ENCODE results near the gene TNFRSF19.

Gene TNFRSF19

DNA sequence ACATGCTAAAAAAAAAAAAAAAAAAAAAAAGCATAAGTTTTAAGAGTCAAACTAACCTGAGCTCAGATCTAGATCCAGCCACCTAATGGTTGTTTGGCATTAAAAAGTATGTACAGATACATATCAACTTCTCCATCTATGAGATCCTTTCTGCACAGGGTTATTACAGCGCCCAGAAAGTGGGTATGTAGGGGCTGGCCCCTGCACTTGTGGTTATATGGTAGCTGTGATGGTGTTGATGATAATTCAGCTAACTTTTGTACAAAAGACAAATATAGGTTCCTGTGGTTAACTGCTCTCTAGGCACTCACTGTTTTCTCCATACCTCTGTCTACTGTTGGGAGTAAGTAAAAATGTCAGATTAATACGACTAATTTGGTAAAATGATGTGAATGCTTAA, 81.7 kb downstream of the TNFRSF19 start:
- no peaks in the 10 kb centered on the region; a peak in 1 of 22 replicates for H4K20me1 ChIP-seq
- no peak overlapping the region for H3K4me2 ChIP-seq
- no peaks in the 10 kb centered on the region for H3K36me3 ChIP-seq
- H3K4me1 ChIP-seq, result peaks cover 0 to 9% (median 3%) of the 10 kb centered on the region in 10 experiments; a peak in 8 of 20 replicates
- H3K9me3 ChIP-seq (replicated peaks in 1 of 11), result no peaks in the 10 kb centered on the region
- H3K4me3 ChIP-seq, result no peak overlapping the region
- TF ChIP-seq Cebpa-rat (IDR thresholded peaks at IDR 0.05), result no peak
- H3K27me3 ChIP-seq, result no peaks in the 10 kb centered on the region
- no peak overlapping the region for H3K27ac ChIP-seq
- no peak overlapping the region for H3K9ac ChIP-seq

DNA sequence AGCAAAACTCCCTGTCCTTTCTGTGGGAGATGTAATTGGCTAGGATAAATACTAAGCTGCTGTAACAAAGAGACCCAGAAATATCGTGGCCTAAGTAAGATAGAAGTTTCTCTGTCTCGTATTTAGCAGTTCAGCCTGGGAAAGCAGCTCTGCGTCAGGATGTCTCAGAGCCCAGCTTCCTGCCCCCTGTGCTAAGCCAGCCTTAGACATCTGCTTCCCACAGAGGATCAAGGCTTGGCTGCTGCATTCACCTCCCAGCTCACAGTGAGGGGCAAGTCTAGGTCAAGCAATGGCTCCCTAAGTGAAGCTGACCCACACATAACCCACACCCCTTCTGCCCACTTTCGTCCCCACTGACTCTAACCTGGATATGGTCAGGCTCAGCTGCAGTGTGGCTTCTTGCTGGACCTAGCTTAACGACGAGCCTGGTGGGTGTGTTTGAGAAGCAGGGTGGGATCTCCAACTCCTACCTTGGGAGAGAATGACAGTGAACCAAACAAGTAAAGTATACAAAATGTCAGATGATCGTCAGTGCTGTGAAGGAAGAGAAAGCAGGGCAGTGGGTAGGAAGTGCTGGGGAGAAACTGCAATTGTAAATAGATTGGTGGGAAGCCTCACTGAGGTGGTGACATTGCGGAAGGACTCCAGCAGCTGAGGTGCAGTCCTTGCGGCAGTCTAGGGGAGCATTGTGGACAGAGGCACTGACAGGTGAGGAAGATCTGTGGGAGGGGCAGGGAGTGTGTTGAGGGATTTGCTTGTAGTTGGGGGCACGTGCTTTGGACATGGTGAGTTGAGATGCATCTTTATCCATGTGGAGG, 82.9 kb downstream of the TNFRSF19 start:
- H3K36me3 ChIP-seq, result no peaks in the 10 kb centered on the region
- H3K27me3 ChIP-seq, result no peaks in the 10 kb centered on the region
- H3K27ac ChIP-seq, result no peak overlapping the region
- no peak overlapping the region for H3K4me2 ChIP-seq
- no peak overlapping the region for H3K9ac ChIP-seq
- H3K4me3 ChIP-seq, result no peak overlapping the region
- H3K9me3 ChIP-seq (replicated peaks in 1 of 11), result no peaks in the 10 kb centered on the region
- peaks cover 0 to 14% (median 6%) of the 10 kb centered on the region in 10 experiments; a peak in 8 of 20 replicates for H3K4me1 ChIP-seq
- no peak for TF ChIP-seq Cebpa-rat (IDR thresholded peaks at IDR 0.05)
- H4K20me1 ChIP-seq, result no peaks in the 10 kb centered on the region; a peak in 1 of 22 replicates

DNA sequence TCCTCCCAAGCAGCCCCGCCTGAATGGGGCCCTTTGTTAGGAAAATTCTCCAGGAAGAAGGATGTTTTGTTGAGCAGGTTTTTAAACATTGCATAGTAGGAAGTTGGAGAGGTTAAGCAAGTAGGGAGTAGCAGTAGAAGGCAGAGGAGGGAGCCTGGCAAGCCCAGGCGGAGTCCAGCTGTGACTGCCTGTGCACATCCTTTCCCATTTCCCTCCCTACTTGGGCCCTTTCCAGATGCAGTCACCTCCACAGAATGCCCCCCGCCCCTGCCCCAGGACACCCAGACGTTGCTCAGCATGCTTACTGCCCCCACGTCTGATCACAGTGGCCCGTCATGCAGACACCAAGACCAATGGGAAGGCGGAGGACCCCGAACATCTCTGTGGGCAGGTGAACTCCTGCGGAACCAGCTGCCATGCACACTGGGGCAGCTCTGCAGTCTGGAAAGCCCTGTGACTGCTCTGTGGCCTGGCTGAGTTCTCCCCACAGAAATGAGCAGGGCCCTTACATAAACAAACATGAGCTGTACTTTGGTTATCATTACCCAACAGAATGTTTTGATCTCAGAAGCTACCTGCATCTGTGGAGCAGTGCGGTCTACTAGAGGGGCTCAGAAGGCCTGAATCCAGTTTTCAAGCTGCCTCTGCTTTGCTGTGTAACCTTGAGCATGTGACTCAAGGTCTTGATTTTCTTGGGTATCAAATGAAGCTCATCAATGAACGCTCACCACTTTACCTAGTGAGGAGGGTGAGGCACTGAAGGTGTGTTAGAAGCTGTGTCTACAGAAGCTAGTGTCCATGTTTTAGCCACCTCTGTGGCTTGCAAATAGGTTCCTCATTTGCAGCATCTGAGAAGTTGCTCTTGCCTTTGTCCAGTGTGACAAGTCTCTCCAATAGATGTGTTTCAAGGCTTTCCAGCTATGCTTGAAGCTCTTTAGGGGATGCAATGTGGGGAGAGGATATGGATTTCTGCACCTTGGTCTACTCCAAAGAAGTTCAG, 84.2 kb downstream of the TNFRSF19 start:
- Histone ChIP-seq H3K9ac (no peak overlapping the region), H3K4me1 (peaks cover 0 to 14% (median 6%) of the 10 kb centered on the region in 10 experiments; a peak in 8 of 20 replicates)

DNA sequence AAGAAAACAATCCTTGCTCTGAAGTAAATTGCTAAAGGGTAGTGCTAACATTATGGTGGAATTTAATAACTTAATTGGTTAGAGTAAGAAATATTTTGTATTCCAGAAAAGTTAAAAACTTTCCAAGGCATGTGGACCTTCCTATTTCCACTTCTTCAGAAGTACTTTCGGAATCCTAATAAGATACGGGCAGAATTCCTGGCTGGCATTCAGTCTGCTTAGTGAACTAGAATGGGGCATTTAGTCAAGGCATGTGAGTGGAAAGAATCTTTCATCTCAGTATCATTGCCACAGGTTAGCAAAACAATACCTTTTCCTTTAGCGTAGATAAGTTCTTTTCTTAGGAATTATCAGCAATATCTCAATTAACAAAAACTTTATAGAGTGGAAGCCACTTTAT, 85.1 kb downstream of the TNFRSF19 start:
- Histone ChIP-seq H3K9me3 (replicated peaks in 1 of 11) (no peaks in the 10 kb centered on the region), H3K27ac (no peak overlapping the region), H3K36me3 (no peaks in the 10 kb centered on the region), H4K20me1 (no peaks in the 10 kb centered on the region; a peak in 1 of 22 replicates), H3K4me1 (peaks cover 0 to 14% (median 6%) of the 10 kb centered on the region in 10 experiments; a peak in 8 of 20 replicates), H3K27me3 (no peaks in the 10 kb centered on the region), H3K4me2 (no peak overlapping the region), H3K4me3 (no peak overlapping the region), H3K9ac (no peak overlapping the region)
- TF ChIP-seq Cebpa-rat (IDR thresholded peaks at IDR 0.05), result no peak

More for the DNA sequence above, 84.2 kb downstream of the TNFRSF19 start:
- TF ChIP-seq Cebpa-rat (IDR thresholded peaks at IDR 0.05), result no peak
- Histone ChIP-seq H3K27ac (no peak overlapping the region), H3K4me3 (no peak overlapping the region), H3K27me3 (no peaks in the 10 kb centered on the region), H3K36me3 (no peaks in the 10 kb centered on the region), H3K9me3 (replicated peaks in 1 of 11) (no peaks in the 10 kb centered on the region), H4K20me1 (no peaks in the 10 kb centered on the region; a peak in 1 of 22 replicates), H3K4me2 (no peak overlapping the region)

DNA sequence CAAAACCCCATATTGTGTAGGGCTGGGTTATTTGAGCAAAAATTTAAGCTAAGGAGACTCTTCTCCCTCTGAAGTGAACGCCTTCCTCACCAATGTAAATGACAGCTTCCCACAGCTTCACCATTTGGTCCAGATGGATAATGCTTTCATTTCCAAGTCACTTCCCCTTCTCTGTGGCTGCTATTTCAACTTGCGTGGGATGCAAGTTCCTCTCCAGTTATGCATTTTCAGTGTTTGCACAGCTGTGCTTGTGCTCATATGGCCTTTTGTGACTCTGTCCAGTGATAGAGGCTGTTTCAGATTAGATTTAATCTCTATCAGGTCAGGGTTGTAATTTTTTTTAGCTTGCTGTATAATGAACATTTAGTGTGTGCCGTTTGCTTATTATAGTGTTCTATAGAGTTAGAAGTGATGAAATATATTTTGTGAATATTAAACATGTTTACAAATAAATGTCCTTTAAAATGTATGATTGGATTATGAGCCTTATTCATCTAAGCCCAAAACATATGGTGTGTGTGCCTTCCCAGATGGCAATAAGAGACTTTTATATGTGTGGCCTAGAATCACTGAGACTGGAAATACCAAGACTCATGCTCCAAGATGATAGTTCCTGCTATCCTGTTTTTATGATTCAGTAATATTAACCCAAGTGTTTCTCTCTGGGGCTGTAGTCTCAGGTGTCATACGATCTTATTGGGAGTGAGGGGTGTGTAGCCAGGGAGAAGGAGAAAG, 86.6 kb downstream of the TNFRSF19 start:
- TF ChIP-seq Cebpa-rat (IDR thresholded peaks at IDR 0.05), result no peak
- Histone ChIP-seq H3K9me3 (replicated peaks in 1 of 11) (peaks cover under 1 to 9% (median 7%) of the 10 kb centered on the region in 11 experiments; a peak in 11 of 22 replicates), H3K4me1 (peaks cover 0 to 14% (median 6%) of the 10 kb centered on the region in 10 experiments; a peak in 8 of 20 replicates), H3K36me3 (no peaks in the 10 kb centered on the region), H3K9ac (no peak overlapping the region), H3K4me2 (peak overlapping the region in 4 of 11 experiments; percentile 3 to 60 (median 33); a peak in 7 of 22 replicates), H4K20me1 (no peaks in the 10 kb centered on the region; a peak in 1 of 22 replicates), H3K4me3 (no peak overlapping the region), H3K27me3 (no peaks in the 10 kb centered on the region), H3K27ac (0 out of 22 replicates have a peak overlapping the region, but pooled peaks of 1 of the 11 experiments have one; percentile 3)

DNA sequence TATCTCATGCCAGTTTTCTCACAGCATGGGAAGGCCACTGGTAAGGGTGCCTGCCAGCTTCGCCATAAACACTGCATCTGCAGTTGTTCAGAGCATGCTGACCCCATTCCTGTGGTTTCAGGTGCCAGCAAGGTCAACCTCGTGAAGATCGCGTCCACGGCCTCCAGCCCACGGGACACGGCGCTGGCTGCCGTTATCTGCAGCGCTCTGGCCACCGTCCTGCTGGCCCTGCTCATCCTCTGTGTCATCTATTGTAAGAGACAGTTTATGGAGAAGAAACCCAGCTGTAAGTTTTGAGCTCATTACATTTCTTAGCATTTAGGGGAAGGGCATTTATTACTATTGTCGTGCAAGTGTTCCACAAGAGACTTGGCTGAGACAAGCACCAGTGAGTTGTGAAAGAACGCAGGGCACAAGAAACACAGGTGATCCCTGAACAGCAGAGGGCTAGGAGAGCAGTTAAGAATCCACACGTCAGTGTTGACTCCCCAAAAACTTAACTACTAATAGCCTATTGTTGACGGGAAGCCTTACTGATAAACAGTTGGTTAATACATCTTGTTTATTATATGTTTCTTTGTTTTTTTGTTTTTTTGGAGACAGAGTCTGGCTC, 88.8 kb downstream of the TNFRSF19 start:
- no peak overlapping the region for H3K9ac ChIP-seq
- no peaks in the 10 kb centered on the region for H3K36me3 ChIP-seq
- H4K20me1 ChIP-seq, result no peaks in the 10 kb centered on the region; a peak in 1 of 22 replicates
- no peak for TF ChIP-seq Cebpa-rat (IDR thresholded peaks at IDR 0.05)
- peaks cover 7 to 19% (median 14%) of the 10 kb centered on the region in 11 experiments; a peak in 14 of 22 replicates for H3K9me3 ChIP-seq (replicated peaks in 1 of 11)
- H3K4me1 ChIP-seq, result peaks cover 0 to 14% (median 6%) of the 10 kb centered on the region in 10 experiments; a peak in 8 of 20 replicates
- H3K27me3 ChIP-seq, result no peaks in the 10 kb centered on the region
- H3K27ac ChIP-seq, result no peak overlapping the region
- no peak overlapping the region for H3K4me3 ChIP-seq
- no peak overlapping the region for H3K4me2 ChIP-seq

DNA sequence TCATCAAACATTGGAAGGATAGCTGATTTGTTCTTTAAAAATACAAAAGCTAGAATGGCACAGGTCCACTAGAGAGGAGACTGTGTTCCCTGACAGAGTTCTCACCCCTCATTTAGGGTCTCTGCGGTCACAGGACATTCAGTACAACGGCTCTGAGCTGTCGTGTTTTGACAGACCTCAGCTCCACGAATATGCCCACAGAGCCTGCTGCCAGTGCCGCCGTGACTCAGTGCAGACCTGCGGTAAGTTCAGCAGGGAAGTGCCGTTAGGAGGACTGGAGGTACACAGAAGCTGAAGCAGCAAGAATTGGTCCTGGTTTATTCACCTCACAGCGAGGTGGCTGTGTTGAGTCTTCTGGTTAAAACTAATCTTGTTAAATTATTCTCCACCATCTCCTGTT, 90.0 kb downstream of the TNFRSF19 start:
- Histone ChIP-seq H3K9me3 (replicated peaks in 1 of 11) (peaks cover 7 to 19% (median 14%) of the 10 kb centered on the region in 11 experiments; a peak in 14 of 22 replicates), H3K4me1 (peaks cover 0 to 14% (median 6%) of the 10 kb centered on the region in 10 experiments; a peak in 8 of 20 replicates), H3K36me3 (no peaks in the 10 kb centered on the region), H3K27ac (no peak overlapping the region), H3K9ac (no peak overlapping the region), H3K27me3 (no peaks in the 10 kb centered on the region), H3K4me2 (no peak overlapping the region), H4K20me1 (no peaks in the 10 kb centered on the region), H3K4me3 (no peak overlapping the region)
- no peak for TF ChIP-seq Cebpa-rat (IDR thresholded peaks at IDR 0.05)

DNA sequence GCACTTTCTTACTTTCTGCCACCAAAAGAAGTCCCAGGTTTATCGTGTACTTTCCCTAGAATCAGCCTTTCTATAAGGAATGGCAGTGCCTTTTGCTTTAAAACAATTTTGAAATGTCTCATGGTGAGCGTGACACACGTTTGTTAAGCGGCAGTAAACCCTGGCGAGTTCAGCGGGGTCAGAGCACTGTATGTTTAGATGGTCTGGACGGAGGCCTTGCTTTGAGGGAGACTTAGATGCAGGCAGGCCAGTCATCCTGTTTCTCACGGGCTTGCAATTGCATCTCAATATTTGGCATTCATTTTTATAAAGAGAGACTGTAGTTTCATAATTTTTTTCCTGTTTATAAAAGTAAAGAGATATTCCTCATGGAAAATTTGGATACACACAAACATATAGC, 96.4 kb downstream of the TNFRSF19 start:
- no peaks in the 10 kb centered on the region for H4K20me1 ChIP-seq
- no peaks in the 10 kb centered on the region for H3K27me3 ChIP-seq
- no peak overlapping the region for H3K9ac ChIP-seq
- H3K27ac ChIP-seq, result no peak overlapping the region
- no peaks in the 10 kb centered on the region for H3K4me1 ChIP-seq
- H3K9me3 ChIP-seq (replicated peaks in 1 of 11), result peaks cover 4 to 14% (median 9%) of the 10 kb centered on the region in 11 experiments; a peak in 14 of 22 replicates
- no peaks in the 10 kb centered on the region for H3K36me3 ChIP-seq
- no peak overlapping the region for H3K4me3 ChIP-seq
- no peak overlapping the region for H3K4me2 ChIP-seq
- TF ChIP-seq Cebpa-rat (IDR thresholded peaks at IDR 0.05), result no peak
